Choroid plexus epithelial cell (primary cell): ENCODE results near the gene GAB4.

ENCODE experiments used
- DNase-seq: peaks from one replicate; pipeline ENCODE4 v3.0.0-alpha.2; 2010; ENCODE audit warnings: low read depth
- H3K4me3 ChIP-seq: 2 replicates; pipeline ENCODE4 v1.5.1; 2011; ENCODE audit warnings: low read depth, mild to moderate bottlenecking, control low read depth, low read length, moderate library complexity
- TF ChIP-seq, protein P1 (sequence below): conservative IDR thresholded peaks from 2 replicates; pipeline ENCODE4 v1.5.1; 2011; ENCODE audit warnings: low read depth, mild to moderate bottlenecking, control low read depth, inconsistent platforms, low read length, moderate library complexity

GAB4 gene

DNA sequence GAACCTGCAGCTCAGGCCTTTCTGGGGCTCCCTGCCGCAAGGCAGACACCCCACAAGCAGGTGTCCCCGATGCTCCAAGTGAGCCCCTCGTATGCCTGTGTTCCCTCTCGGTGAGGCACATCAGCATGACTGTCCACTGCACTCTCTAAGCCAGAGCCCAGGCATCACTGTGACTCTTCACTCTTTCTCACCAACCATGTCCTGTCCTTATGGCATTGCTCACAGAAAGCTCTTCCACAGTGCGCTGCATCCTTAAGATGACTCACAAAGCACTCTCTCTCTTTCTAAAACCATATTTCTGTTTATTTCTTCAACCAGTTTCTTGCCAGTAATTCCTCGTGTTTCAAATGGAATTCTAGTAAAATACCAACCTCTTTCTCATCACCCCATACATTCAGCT, 18.1 kb downstream of the GAB4 start:
- no peak overlapping the region for H3K4me3 ChIP-seq
- DNase-seq: no peak
- TF ChIP-seq, protein P1, sequence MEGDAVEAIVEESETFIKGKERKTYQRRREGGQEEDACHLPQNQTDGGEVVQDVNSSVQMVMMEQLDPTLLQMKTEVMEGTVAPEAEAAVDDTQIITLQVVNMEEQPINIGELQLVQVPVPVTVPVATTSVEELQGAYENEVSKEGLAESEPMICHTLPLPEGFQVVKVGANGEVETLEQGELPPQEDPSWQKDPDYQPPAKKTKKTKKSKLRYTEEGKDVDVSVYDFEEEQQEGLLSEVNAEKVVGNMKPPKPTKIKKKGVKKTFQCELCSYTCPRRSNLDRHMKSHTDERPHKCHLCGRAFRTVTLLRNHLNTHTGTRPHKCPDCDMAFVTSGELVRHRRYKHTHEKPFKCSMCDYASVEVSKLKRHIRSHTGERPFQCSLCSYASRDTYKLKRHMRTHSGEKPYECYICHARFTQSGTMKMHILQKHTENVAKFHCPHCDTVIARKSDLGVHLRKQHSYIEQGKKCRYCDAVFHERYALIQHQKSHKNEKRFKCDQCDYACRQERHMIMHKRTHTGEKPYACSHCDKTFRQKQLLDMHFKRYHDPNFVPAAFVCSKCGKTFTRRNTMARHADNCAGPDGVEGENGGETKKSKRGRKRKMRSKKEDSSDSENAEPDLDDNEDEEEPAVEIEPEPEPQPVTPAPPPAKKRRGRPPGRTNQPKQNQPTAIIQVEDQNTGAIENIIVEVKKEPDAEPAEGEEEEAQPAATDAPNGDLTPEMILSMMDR: no peak

DNA sequence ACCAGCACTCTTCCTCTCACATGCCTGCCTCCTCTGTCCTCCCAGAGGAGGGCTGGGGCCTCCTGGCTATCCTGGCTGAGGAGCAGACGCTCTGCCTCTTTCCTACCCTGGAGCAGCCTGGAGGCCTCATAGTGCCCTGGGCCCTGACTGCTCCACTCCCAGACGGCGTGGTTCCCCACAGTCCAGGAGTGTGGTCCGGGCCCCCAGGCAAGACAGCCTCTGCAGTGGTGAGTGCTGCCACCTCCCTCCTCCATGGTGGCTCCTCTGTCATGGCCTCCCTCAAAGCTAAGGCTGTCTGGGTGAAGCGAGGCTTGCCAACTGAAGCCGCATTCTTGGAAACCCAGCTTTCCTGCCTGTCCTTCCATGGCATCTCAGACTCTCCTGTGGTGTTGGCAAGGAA, 19.8 kb downstream of the GAB4 start:
- DNase-seq: no peak
- TF ChIP-seq, protein P1: no peak
- H3K4me3 ChIP-seq: no peak overlapping the region

DNA sequence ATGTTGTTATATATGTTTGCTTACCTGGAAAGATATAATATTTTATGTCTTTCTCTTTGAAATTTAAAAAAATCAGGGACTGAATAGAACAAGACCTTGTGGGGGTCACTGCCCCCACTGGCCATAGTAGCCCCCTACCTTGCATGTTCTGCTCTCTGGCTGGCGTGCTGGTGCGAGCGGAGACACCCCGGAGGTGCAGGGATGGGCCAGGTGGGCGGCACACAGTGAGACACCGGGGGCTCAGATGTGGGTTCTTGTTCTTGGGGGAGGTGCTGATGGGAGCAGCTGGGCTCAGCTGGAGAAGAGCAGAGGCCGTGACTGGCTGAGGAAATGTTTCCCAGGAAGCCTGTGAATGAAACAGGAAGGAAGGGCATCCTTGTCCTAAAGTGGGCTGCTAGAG, 20.2 kb downstream of the GAB4 start:
- TF ChIP-seq, protein P1: no peak
- no peak overlapping the region for H3K4me3 ChIP-seq
- DNase-seq: no peak

DNA sequence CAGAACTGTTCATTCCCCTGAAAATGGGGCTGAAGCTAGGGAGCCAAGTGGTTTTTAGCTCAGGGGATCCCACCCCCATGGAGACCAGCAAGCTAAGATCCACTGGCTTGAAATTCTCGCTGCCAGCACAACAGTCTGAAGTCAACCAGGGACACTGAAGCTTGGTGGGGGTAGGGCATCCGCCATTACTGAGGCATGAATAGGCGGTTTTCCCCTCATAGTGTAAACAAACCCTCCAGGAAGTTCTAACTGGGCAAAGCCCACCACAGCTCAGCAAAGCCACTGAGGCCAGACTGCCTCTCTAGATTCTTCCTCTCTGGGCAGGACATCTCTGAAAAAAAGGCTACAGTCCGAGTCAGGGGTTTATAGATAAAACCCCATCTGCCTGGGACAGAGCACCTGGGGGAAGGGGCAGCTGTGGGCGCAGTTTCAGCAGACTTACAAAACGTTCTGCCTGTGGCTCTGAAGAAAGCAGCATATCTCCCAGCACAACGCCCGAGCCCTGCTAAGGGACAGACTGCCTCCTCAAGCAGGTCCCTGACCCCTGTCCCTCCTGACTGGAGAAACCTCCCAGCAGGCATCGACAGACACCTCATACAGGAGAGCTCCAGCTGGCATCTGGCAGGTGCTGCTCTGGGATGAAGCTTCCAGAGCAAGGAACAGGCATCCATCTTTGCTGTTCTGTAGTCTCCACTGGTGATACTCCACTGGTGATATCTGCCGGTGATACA, 32.7 kb downstream of the GAB4 start:
- TF ChIP-seq, protein P1: no peak
- DNase-seq: no peak
- H3K4me3 ChIP-seq: no peak overlapping the region

- DNase-seq: no peak
- TF ChIP-seq, protein P1: no peak
- H3K4me3 ChIP-seq: no peak overlapping the region
These were observed 33.5 kb downstream of the GAB4 start for GRCh38 chr22:16974298-16975084.

DNA sequence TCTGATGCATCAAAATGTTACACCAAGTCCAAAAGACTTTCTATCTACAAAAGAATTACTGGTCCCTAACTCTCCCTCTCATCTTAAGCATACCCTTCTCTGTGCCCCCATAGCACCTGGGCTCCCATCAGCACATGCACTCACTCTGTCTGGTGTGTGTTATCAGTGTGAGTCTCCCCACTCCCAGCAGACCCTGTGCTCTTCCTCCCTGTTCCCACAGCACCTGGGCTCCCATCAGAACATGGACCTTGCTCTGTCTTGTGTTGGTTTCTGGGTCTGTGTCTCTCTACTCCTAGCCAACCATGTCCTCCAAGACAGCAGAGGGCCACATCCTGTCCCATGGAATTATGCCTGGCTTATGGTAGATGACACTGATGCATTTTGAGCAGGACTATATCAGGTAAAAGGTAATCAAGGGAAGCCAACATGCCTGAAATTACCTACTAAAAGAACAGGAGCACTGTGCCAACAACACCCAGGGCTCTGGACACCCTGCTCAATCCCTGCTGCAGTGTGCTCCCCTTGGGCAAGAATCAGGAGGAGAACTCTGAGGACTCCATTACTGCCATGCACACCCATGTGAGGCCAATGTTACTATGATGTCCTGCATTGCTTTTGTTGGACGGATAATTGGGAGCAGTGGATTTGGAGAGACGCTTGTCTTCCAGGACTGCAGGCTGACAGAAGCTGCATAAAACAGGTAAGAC, 34.3 kb downstream of the GAB4 start:
- no peak overlapping the region for H3K4me3 ChIP-seq
- TF ChIP-seq, protein P1: no peak
- DNase-seq: no peak
